GM21529 (cell line): ENCODE measurements around the gene FERMT2.
"Not testable (repeated sequence)": the region's sequence is repeated elsewhere in the genome, so short reads cannot be mapped to it uniquely, and the experiment has no call there.

Experiments
- ATAC-seq: cut with Tn5 transposase; IDR thresholded peaks from one replicate; pipeline ENCODE4 v1.9.1; 2021; ENCODE audit not compliant: unreplicated experiment

The FERMT2 gene

GRCh38 chr14:52948039-52948438 lies 2.8 kb downstream of the FERMT2 start:
- no peak for ATAC-seq

- no peak for ATAC-seq
Measured at GRCh38 chr14:52944254-52944653, 6.6 kb downstream of the FERMT2 start.

- ATAC-seq, result no peak
Measured at GRCh38 chr14:52939427-52939826, 11.4 kb downstream of the FERMT2 start.

GRCh38 chr14:52937869-52938268 lies 13.0 kb downstream of the FERMT2 start:
- ATAC-seq, result no peak

- no peak for ATAC-seq
Measured at GRCh38 chr14:52937306-52937705, 13.5 kb downstream of the FERMT2 start.

GRCh38 chr14:52936437-52936836 lies 14.4 kb downstream of the FERMT2 start:
- ATAC-seq, result no peak

- ATAC-seq, result no peak
Measured at GRCh38 chr14:52935833-52936232, 15.0 kb downstream of the FERMT2 start.

GRCh38 chr14:52934762-52935161 lies 16.1 kb downstream of the FERMT2 start:
- no peak for ATAC-seq

- ATAC-seq, result no peak
Measured at GRCh38 chr14:52929192-52929807, 21.6 kb downstream of the FERMT2 start.

GRCh38 chr14:52926953-52927352 lies 23.9 kb downstream of the FERMT2 start:
- no peak for ATAC-seq

GRCh38 chr14:52923902-52924575 lies 26.8 kb downstream of the FERMT2 start:
- no peak for ATAC-seq

- no peak for ATAC-seq
Measured at GRCh38 chr14:52922656-52923055, 28.2 kb downstream of the FERMT2 start.

GRCh38 chr14:52922059-52922458 lies 28.8 kb downstream of the FERMT2 start:
- no peak for ATAC-seq

GRCh38 chr14:52920411-52920810 lies 30.4 kb downstream of the FERMT2 start:
- ATAC-seq, result not testable (repeated sequence)

- no peak for ATAC-seq
Measured at GRCh38 chr14:52919971-52920370, 30.9 kb downstream of the FERMT2 start.

GRCh38 chr14:52918486-52918885 lies 32.4 kb downstream of the FERMT2 start:
- ATAC-seq, result peak; percentile 95

- ATAC-seq, result no peak
Measured at GRCh38 chr14:52917735-52918134, 33.1 kb downstream of the FERMT2 start.

GRCh38 chr14:52914295-52914694 lies 36.6 kb downstream of the FERMT2 start:
- ATAC-seq, result no peak

- no peak for ATAC-seq
Measured at GRCh38 chr14:52913271-52913670, 37.6 kb downstream of the FERMT2 start.

GRCh38 chr14:52911904-52912303 lies 38.9 kb downstream of the FERMT2 start:
- no peak for ATAC-seq

GRCh38 chr14:52910572-52910971 lies 40.3 kb downstream of the FERMT2 start:
- ATAC-seq, result no peak

- ATAC-seq, result no peak
Measured at GRCh38 chr14:52907949-52908348, 42.9 kb downstream of the FERMT2 start.

GRCh38 chr14:52906141-52906601 lies 44.7 kb downstream of the FERMT2 start:
- no peak for ATAC-seq
